Measurements from ENCODE around the gene GOLGA6C. TPM values are rescaled to one million over a fixed set of nuclear protein-coding genes. Genes with fewer than 3 reads are reported as not detected.
"Not testable (repeated sequence)": the region's sequence is repeated elsewhere in the genome, so short reads cannot be mapped to it uniquely, and the experiment has no call there.

GOLGA6C gene
- total RNA-seq, 3 donors from 2014 or later (not counting 1 experiment from before 2014, with no cell fraction given) = not detected

DNA sequence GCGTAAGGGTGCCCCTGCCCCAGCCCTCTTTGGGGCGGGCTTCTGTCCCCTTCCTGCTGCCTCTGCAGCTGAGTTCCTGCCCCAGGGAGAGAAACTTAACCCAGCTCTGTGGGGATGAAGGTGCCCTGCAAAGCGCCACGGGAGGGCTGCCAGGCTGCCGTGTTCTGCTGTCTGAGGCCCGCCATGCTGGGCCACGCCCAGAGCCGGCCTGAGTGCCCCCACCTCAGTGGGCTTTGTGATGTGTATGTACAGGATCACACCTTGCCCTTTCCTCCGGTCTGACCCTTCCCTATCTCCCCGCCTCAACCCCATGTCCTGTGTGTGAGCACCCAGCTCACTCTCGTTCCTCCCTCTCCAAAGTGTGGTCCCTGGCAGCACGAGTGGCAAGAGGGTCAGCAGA, 33.9 kb upstream of the GOLGA6C start:
- H3K27ac ChIP-seq (ENCODE audit: low read length) = no peak overlapping the region
- H3K36me3 ChIP-seq (ENCODE audit: control insufficient read depth, insufficient read depth, low read length) = no peaks in the 10 kb centered on the region
- no peak overlapping the region for H3K4me3 ChIP-seq (ENCODE audit: low read length)
- no peaks in the 10 kb centered on the region for H3K27me3 Mint-ChIP-seq (ENCODE audit: low read depth in 2 of 2)
- H3K27me3 ChIP-seq (ENCODE audit: control insufficient read depth, insufficient read depth, low read length) = no peaks in the 10 kb centered on the region
- DNase-seq (no peak), ATAC-seq (no peak)
- no peak overlapping the region for H3K27ac Mint-ChIP-seq
- 83% methylated on average over 12 of the region's 12 CpGs for WGBS (ENCODE audit: insufficient coverage)
- H3K4me3 Mint-ChIP-seq = no peak overlapping the region
- intact Hi-C loops (cut with micrococcal nuclease) = no loop called here
- no peak for TF ChIP-seq CTCF (IDR thresholded peaks at IDR 0.05)
- no peaks in the 10 kb centered on the region for H3K9me3 Mint-ChIP-seq
- no peaks in the 10 kb centered on the region for H3K9me3 ChIP-seq (ENCODE audit: control insufficient read depth, insufficient read depth, low read length)
- no peaks in the 10 kb centered on the region for H3K4me1 Mint-ChIP-seq
- H3K36me3 Mint-ChIP-seq = no peaks in the 10 kb centered on the region
- H3K4me1 ChIP-seq (ENCODE audit: control insufficient read depth, insufficient read depth, low read length) = peaks cover 6% of the 10 kb centered on the region

DNA sequence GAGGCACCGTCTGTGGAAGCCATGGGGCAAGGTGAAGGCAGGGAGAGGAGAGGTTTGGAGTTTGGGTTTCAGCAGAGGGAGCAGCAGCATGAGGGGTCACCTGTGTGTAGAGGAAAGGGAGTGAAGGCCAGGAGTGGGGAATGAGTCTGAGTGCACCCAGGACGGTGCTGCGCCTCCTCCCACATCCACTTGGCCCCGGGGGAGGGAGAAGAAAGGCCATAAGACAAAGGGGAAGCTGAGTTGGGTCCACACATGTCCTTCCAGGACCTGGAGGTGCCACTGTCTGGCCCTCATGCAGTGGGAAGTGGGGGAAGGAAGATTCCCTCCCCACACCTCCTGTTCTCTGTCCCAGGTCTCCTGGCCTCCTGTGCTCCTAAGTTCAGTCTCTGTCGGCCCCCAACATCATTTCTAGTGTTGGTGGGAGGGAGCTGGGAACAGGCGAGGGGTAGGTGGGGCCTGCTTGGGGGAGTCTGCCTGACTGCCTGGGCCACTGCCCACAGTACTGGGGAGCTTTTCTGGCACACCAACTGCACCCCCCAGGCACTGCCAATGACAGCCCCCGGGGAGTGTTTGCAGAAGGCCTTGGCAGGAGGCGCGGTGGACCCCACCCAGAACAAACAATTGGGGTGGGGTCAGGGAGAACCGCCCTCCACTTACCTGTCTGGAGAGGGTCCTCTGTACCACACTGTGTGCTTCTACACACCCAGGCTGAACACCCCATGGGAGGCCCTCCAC, 32.9 kb upstream of the GOLGA6C start:
- H3K4me3 Mint-ChIP-seq; H3K9me3 ChIP-seq (ENCODE audit: control insufficient read depth, insufficient read depth, low read length); H3K27ac ChIP-seq (ENCODE audit: low read length); H3K4me1 ChIP-seq (ENCODE audit: control insufficient read depth, insufficient read depth, low read length); H3K27ac Mint-ChIP-seq; ATAC-seq; H3K27me3 Mint-ChIP-seq (ENCODE audit: low read depth in 2 of 2); DNase-seq; H3K27me3 ChIP-seq (ENCODE audit: control insufficient read depth, insufficient read depth, low read length); H3K4me1 Mint-ChIP-seq; intact Hi-C loops (cut with micrococcal nuclease); H3K36me3 ChIP-seq (ENCODE audit: control insufficient read depth, insufficient read depth, low read length); H3K9me3 Mint-ChIP-seq; H3K4me3 ChIP-seq (ENCODE audit: low read length); H3K36me3 Mint-ChIP-seq: not testable (repeated sequence)
- 75% methylated on average over 7 of the region's 10 CpGs for WGBS (ENCODE audit: insufficient coverage)

DNA sequence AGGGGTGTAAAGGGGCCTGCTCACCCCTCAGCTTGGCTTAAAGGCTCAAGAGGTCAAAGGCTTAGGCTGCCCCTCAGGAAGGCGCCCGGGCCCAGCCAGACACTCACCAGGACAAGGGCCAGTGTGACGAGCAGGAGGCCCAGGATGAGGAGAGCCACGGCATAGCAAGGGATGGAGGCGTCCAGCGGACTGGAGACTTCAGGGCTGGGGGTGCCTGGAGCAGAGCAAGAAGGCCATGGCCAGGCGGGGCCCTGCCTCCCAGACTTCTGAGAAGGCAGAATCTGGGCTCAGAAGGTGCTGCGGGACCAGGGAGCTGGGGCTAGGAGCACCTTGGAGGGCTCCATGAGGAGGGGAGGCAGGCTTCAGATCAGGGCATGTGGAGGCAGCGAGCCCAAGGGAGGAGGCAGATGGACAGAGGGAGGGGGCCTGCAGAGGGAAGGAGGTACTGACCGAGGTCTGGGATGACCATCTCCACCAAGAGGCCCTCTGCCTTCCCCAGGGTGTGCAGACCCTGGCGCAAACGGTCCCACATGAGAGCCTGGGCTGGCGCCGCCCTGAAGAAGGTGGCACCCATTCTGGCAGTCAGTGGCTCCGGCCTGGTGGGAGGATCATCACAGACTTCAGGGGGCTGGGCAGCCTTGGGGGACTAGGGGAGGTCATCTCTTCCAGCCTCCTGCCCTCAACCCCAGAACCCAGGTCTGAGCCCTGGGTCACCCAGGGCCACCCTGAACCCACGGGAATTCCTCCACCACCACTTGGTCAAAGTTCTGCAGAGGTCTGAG, 32.0 kb upstream of the GOLGA6C start:
- intact Hi-C loops (cut with micrococcal nuclease) = no loop called here
- DNase-seq = no peak

GRCh38 chr15:75227112-75227511, 31.0 kb upstream of the GOLGA6C start:
- H3K4me1 ChIP-seq (ENCODE audit: control insufficient read depth, insufficient read depth, low read length); DNase-seq; intact Hi-C loops (cut with micrococcal nuclease); H3K27me3 Mint-ChIP-seq (ENCODE audit: low read depth in 2 of 2); H3K4me3 ChIP-seq (ENCODE audit: low read length); H3K4me1 Mint-ChIP-seq; H3K27me3 ChIP-seq (ENCODE audit: control insufficient read depth, insufficient read depth, low read length); ATAC-seq; H3K36me3 ChIP-seq (ENCODE audit: control insufficient read depth, insufficient read depth, low read length); H3K9me3 Mint-ChIP-seq; H3K27ac Mint-ChIP-seq; H3K36me3 Mint-ChIP-seq; H3K4me3 Mint-ChIP-seq; H3K27ac ChIP-seq (ENCODE audit: low read length); H3K9me3 ChIP-seq (ENCODE audit: control insufficient read depth, insufficient read depth, low read length): not testable (repeated sequence)
- WGBS (ENCODE audit: insufficient coverage) = 92% methylated on average over 5 of the region's 7 CpGs

More for the DNA sequence above, 32.0 kb upstream of the GOLGA6C start:
- H3K4me3 Mint-ChIP-seq = no peak overlapping the region
- no peaks in the 10 kb centered on the region for H3K27me3 Mint-ChIP-seq (ENCODE audit: low read depth in 2 of 2)
- ATAC-seq = no peak
- H3K27ac Mint-ChIP-seq = no peak overlapping the region
- no peak overlapping the region for H3K27ac ChIP-seq (ENCODE audit: low read length)
- no peaks in the 10 kb centered on the region for H3K9me3 ChIP-seq (ENCODE audit: control insufficient read depth, insufficient read depth, low read length)
- 91% methylated on average over 16 of the region's 16 CpGs for WGBS (ENCODE audit: insufficient coverage)
- H3K4me3 ChIP-seq (ENCODE audit: low read length) = no peak overlapping the region
- H3K4me1 ChIP-seq (ENCODE audit: control insufficient read depth, insufficient read depth, low read length) = no peaks in the 10 kb centered on the region
- H3K36me3 ChIP-seq (ENCODE audit: control insufficient read depth, insufficient read depth, low read length) = no peaks in the 10 kb centered on the region
- H3K4me1 Mint-ChIP-seq = no peaks in the 10 kb centered on the region
- H3K27me3 ChIP-seq (ENCODE audit: control insufficient read depth, insufficient read depth, low read length) = no peaks in the 10 kb centered on the region
- TF ChIP-seq CTCF (IDR thresholded peaks at IDR 0.05) = no peak
- H3K36me3 Mint-ChIP-seq = no peaks in the 10 kb centered on the region
- H3K9me3 Mint-ChIP-seq = no peaks in the 10 kb centered on the region

Measured in natural killer cell (primary cell).